ENCODE results near the gene RHOBTB3. TPM values are rescaled to one million over a fixed set of nuclear protein-coding genes. Genes with fewer than 3 reads are reported as not detected.

The RHOBTB3 gene
- total RNA-seq, 1 experiment from 2014 or later: 95.2 TPM

DNA sequence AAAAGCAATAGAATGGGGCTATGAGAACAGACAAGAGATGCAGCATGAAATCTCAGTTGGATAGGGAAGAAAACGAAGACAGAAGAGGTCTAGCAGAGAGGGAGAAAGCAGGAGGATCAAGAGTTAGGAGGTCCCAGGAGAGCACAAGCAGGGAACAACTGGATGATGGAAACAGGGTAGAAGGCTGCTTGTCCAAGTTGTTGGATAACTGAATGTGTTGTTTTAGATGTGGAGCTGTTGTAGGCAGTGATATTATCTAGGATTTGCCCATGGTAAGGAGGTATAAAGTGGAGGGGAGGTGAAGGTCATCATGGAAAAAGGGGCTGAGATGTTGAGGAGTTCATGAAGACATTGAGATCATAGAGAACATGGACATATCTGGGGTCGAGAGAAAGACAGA lies 12.4 kb upstream of the RHOBTB3 start:
- no TSS peak for BruUV-seq (replicated peaks)
- intact Hi-C loops (cut with micrococcal nuclease; ENCODE audit: unreplicated experiment): no loop called here
- peaks cover 8% of the 10 kb centered on the region; the same call in 1 of the 2 replicates for H3K4me1 ChIP-seq (ENCODE audit: control insufficient read depth, insufficient read depth, low read length)
- H3K36me3 ChIP-seq (ENCODE audit: control insufficient read depth, insufficient read depth, low read length): no peaks in the 10 kb centered on the region
- in situ Hi-C loops (cut with HindIII; ENCODE audit: low pct_unique_long_range_greater_than_20kb, low sequenced_read_pairs): no loop called here
- TF ChIP-seq TCF7L2 (IDR thresholded peaks at IDR 0.05; ENCODE audit: low read depth, low read length) (no peak), SIN3A (IDR thresholded peaks at IDR 0.05; ENCODE audit: borderline replicate concordance, insufficient read depth, low read depth, low read length) (no peak), POLR2AphosphoS5 (IDR thresholded peaks at IDR 0.05; ENCODE audit: low read depth, low read length) (no peak)
- TF ChIP-seq, protein P1, sequence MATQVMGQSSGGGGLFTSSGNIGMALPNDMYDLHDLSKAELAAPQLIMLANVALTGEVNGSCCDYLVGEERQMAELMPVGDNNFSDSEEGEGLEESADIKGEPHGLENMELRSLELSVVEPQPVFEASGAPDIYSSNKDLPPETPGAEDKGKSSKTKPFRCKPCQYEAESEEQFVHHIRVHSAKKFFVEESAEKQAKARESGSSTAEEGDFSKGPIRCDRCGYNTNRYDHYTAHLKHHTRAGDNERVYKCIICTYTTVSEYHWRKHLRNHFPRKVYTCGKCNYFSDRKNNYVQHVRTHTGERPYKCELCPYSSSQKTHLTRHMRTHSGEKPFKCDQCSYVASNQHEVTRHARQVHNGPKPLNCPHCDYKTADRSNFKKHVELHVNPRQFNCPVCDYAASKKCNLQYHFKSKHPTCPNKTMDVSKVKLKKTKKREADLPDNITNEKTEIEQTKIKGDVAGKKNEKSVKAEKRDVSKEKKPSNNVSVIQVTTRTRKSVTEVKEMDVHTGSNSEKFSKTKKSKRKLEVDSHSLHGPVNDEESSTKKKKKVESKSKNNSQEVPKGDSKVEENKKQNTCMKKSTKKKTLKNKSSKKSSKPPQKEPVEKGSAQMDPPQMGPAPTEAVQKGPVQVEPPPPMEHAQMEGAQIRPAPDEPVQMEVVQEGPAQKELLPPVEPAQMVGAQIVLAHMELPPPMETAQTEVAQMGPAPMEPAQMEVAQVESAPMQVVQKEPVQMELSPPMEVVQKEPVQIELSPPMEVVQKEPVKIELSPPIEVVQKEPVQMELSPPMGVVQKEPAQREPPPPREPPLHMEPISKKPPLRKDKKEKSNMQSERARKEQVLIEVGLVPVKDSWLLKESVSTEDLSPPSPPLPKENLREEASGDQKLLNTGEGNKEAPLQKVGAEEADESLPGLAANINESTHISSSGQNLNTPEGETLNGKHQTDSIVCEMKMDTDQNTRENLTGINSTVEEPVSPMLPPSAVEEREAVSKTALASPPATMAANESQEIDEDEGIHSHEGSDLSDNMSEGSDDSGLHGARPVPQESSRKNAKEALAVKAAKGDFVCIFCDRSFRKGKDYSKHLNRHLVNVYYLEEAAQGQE (IDR thresholded peaks at IDR 0.05; ENCODE audit: insufficient read depth in 1 of 2, low read depth in 2 of 2, low read length in 1 of 2): no peak
- TF ChIP-seq, protein P2, sequence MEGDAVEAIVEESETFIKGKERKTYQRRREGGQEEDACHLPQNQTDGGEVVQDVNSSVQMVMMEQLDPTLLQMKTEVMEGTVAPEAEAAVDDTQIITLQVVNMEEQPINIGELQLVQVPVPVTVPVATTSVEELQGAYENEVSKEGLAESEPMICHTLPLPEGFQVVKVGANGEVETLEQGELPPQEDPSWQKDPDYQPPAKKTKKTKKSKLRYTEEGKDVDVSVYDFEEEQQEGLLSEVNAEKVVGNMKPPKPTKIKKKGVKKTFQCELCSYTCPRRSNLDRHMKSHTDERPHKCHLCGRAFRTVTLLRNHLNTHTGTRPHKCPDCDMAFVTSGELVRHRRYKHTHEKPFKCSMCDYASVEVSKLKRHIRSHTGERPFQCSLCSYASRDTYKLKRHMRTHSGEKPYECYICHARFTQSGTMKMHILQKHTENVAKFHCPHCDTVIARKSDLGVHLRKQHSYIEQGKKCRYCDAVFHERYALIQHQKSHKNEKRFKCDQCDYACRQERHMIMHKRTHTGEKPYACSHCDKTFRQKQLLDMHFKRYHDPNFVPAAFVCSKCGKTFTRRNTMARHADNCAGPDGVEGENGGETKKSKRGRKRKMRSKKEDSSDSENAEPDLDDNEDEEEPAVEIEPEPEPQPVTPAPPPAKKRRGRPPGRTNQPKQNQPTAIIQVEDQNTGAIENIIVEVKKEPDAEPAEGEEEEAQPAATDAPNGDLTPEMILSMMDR (IDR thresholded peaks at IDR 0.05): no peak
- H3K4me3 ChIP-seq (ENCODE audit: low read depth in 2 of 2, low read length in 2 of 2): no peak overlapping the region
- no peaks in the 10 kb centered on the region; the same call in 1 of the 2 replicates for H3K9me3 ChIP-seq (ENCODE audit: control insufficient read depth, insufficient read depth, low read depth, low read length)
- POLR2A ChIA-PET: no interaction called here
- ATAC-seq (no peak), DNase-seq (ENCODE audit: low read depth, low spot score) (no peak)
- H3K27ac ChIP-seq (ENCODE audit: low read length): no peak overlapping the region; the same call in 1 of the 2 replicates
- H3K27me3 ChIP-seq (ENCODE audit: control insufficient read depth, insufficient read depth, low read length): no peaks in the 10 kb centered on the region
- CTCF ChIA-PET: no interaction called here

DNA sequence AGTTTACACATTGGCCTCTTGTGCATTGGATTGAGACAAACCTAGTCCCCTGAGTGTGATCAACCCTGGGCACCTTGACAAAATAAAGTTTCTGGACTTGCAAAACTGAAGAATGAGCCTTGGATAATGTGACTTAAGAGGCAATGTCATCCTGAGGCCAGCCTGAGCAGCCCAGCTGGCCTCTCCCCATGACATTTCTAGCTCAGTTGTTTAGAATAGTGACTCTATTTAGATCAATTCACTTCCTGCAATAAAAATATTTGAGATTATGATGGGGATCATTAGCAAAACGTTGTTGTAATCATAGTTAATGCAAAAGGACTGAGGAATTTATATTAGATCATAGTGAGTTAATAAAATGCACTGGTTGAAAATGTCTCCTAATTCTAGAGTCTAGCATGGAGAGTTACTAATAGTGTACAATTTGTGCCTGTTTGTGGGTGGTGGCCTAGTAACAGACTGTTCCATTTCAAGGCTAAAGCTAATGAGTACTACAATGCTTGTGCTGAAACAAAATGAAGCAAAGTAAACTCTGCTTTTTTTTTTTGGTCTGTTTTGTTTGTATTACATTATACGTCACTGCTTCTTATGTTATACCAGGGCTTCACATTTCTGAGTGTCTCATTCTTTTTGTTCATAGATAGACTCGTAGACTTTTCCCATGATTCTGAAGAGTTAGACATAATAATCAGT lies 10.9 kb upstream of the RHOBTB3 start:
- ChIA-PET CTCF (no interaction called here), POLR2A (interaction anchor here (0.6 kb wide), 1 partner anchor 1049 kb away, joined by 7 read pairs; no protein-coding TSS in a partner anchor)
- in situ Hi-C loops (cut with HindIII; ENCODE audit: low pct_unique_long_range_greater_than_20kb, low sequenced_read_pairs): no loop called here
- Histone ChIP-seq H3K4me1 (ENCODE audit: control insufficient read depth, insufficient read depth, low read length) (peaks cover 10% of the 10 kb centered on the region; the same call in 1 of the 2 replicates), H3K9me3 (ENCODE audit: control insufficient read depth, insufficient read depth, low read depth, low read length) (no peaks in the 10 kb centered on the region), H3K27me3 (ENCODE audit: control insufficient read depth, insufficient read depth, low read length) (no peaks in the 10 kb centered on the region), H3K36me3 (ENCODE audit: control insufficient read depth, insufficient read depth, low read length) (no peaks in the 10 kb centered on the region), H3K27ac (ENCODE audit: low read length) (no peak overlapping the region; the same call in 1 of the 2 replicates), H3K4me3 (ENCODE audit: low read depth in 2 of 2, low read length in 2 of 2) (no peak overlapping the region)
- ATAC-seq: no peak
- intact Hi-C loops (cut with micrococcal nuclease; ENCODE audit: unreplicated experiment): no loop called here
- no peak for DNase-seq (ENCODE audit: low read depth, low spot score)
- TF ChIP-seq, protein P2 (IDR thresholded peaks at IDR 0.05): no peak
- no peak for TF ChIP-seq SIN3A (IDR thresholded peaks at IDR 0.05; ENCODE audit: borderline replicate concordance, insufficient read depth, low read depth, low read length)
- TF ChIP-seq POLR2AphosphoS5 (IDR thresholded peaks at IDR 0.05; ENCODE audit: low read depth, low read length): no peak
- TF ChIP-seq TCF7L2 (IDR thresholded peaks at IDR 0.05; ENCODE audit: low read depth, low read length): no peak
- TF ChIP-seq, protein P1 (IDR thresholded peaks at IDR 0.05; ENCODE audit: insufficient read depth in 1 of 2, low read depth in 2 of 2, low read length in 1 of 2): no peak
- BruUV-seq (replicated peaks): no TSS peak

Data from Panc1 (cell line).